ENCODE data around the gene GAK. TPM values are rescaled to one million over a fixed set of nuclear protein-coding genes. Genes with fewer than 3 reads are reported as not detected.
A peak's percentile ranks its signal among the peaks of the same experiment; 100 is the strongest.

The GAK gene
- total RNA-seq, 1 experiment from 2014 or later: 86.6 TPM

GRCh38 chr4:932713-933070 is 576 bp upstream of the GAK start:
- peaks cover 13% of the 10 kb centered on the region; the same call in 1 of the 2 replicates for H3K4me1 ChIP-seq (ENCODE audit: control insufficient read depth, insufficient read depth, low read length)
- TF ChIP-seq CTCF (IDR thresholded peaks at IDR 0.05) (no peak), TCF7L2 (IDR thresholded peaks at IDR 0.05; ENCODE audit: low read depth, low read length) (no peak), SIN3A (IDR thresholded peaks at IDR 0.05; ENCODE audit: borderline replicate concordance, insufficient read depth, low read depth, low read length) (no peak), REST (IDR thresholded peaks at IDR 0.05; ENCODE audit: insufficient read depth in 1 of 2, low read depth in 2 of 2, low read length in 1 of 2) (no peak), POLR2AphosphoS5 (IDR thresholded peaks at IDR 0.05; ENCODE audit: low read depth, low read length) (no peak)
- ChIA-PET CTCF (no interaction called here), POLR2A (interaction anchor here (0.8 kb wide), 1 partner anchor 11 kb away, joined by 3 read pairs; no protein-coding TSS in a partner anchor)
- intact Hi-C loops (cut with micrococcal nuclease; ENCODE audit: unreplicated experiment): no loop called here
- in situ Hi-C loops (cut with HindIII; ENCODE audit: low pct_unique_long_range_greater_than_20kb, low sequenced_read_pairs): no loop called here
- H3K36me3 ChIP-seq (ENCODE audit: control insufficient read depth, insufficient read depth, low read length): peaks cover 4% of the 10 kb centered on the region; the same call in 1 of the 2 replicates
- BruUV-seq (replicated peaks): TSS peak; percentile 92
- H3K27me3 ChIP-seq (ENCODE audit: control insufficient read depth, insufficient read depth, low read length): no peaks in the 10 kb centered on the region
- H3K27ac ChIP-seq (ENCODE audit: low read length): peak overlapping the region; percentile 82
- DNase-seq (ENCODE audit: low read depth, low spot score) (no peak), ATAC-seq (peak; percentile 46; the same call in 1 of the 2 replicates)
- H3K4me3 ChIP-seq (ENCODE audit: low read depth in 2 of 2, low read length in 2 of 2): peak overlapping the region; percentile 90 to 97
- H3K9me3 ChIP-seq (ENCODE audit: control insufficient read depth, insufficient read depth, low read depth, low read length): no peaks in the 10 kb centered on the region

- H3K9me3 ChIP-seq (ENCODE audit: control insufficient read depth, insufficient read depth, low read depth, low read length): no peaks in the 10 kb centered on the region
- CTCF ChIA-PET: no interaction called here
- in situ Hi-C loops (cut with HindIII; ENCODE audit: low pct_unique_long_range_greater_than_20kb, low sequenced_read_pairs) (no loop called here), intact Hi-C loops (cut with micrococcal nuclease; ENCODE audit: unreplicated experiment) (no loop called here)
- peaks cover 13% of the 10 kb centered on the region; the same call in 1 of the 2 replicates for H3K4me1 ChIP-seq (ENCODE audit: control insufficient read depth, insufficient read depth, low read length)
- BruUV-seq (replicated peaks): TSS peak; percentile 93
- DNase-seq (ENCODE audit: low read depth, low spot score) (no peak), ATAC-seq (peak; percentile 8)
- H3K4me3 ChIP-seq (ENCODE audit: low read depth in 2 of 2, low read length in 2 of 2): peak overlapping the region; percentile 90 to 97
- TF ChIP-seq REST (IDR thresholded peaks at IDR 0.05; ENCODE audit: insufficient read depth in 1 of 2, low read depth in 2 of 2, low read length in 1 of 2) (no peak), SIN3A (IDR thresholded peaks at IDR 0.05; ENCODE audit: borderline replicate concordance, insufficient read depth, low read depth, low read length) (no peak), TCF7L2 (IDR thresholded peaks at IDR 0.05; ENCODE audit: low read depth, low read length) (no peak), POLR2AphosphoS5 (IDR thresholded peaks at IDR 0.05; ENCODE audit: low read depth, low read length) (no peak), CTCF (IDR thresholded peaks at IDR 0.05) (no peak)
- POLR2A ChIA-PET: no interaction called here
- H3K27ac ChIP-seq (ENCODE audit: low read length): peak overlapping the region; percentile 69
- H3K36me3 ChIP-seq (ENCODE audit: control insufficient read depth, insufficient read depth, low read length): peaks cover 4% of the 10 kb centered on the region; the same call in 1 of the 2 replicates
- H3K27me3 ChIP-seq (ENCODE audit: control insufficient read depth, insufficient read depth, low read length): no peaks in the 10 kb centered on the region
These were observed 739 bp downstream of the GAK start for GRCh38 chr4:931194-931959.

Measured in Panc1 (cell line).